SH-SY5Y (cell line): ENCODE data around the gene RNU7-1.

Experiments
- GATA2 ChIP-seq: IDR thresholded peaks from 2 replicates; pipeline ENCODE4 v1.6.1; 2011; ENCODE audit warnings: mild to moderate bottlenecking, low read depth, low read length
- GATA3 ChIP-seq: IDR thresholded peaks from 2 replicates; pipeline ENCODE4 v1.6.1; 2011; ENCODE audit warnings: low read depth, mild to moderate bottlenecking, low read length, moderate library complexity

Gene RNU7-1

DNA sequence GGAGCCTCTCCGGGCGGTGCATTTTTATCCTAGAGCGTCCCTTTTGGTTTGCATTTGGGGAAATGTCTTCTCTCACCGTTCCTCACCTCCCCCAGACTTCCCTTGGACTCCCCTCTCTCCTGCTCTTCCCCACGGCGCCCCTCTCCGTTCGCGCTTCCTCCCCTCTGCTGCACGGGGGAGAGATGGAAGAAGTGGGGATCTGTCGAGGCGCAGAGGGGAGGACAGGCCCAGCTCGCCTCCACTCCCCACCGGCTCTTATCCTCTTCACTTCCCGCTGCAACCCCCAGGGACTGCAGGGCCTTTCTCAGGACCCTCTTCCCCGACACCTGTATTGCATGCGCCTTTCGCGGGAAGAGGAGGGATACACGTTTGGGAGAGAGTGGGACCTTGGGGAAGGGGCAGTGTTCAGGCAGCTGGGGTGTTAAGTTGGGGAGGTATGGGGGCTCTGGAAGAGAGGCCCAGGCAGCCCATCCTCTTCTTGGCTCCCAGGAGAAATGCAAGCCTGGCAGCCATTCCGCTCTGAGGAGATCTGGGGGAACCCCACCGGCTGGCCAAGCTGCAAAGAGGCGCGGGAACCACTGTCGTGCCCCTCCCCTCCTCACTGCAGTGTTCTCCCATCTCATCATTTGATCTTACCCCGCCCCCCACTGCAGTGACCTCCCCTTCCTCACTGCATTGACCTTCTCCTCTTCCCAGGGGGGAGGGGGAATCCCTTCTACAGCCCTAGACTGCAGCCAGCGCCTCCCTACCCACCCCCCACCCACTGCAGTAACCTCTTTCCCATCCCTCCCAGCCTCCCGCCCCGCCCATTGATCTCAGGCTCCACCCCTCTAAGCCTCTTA, 28.4 kb upstream of the RNU7-1 start:
- TF ChIP-seq GATA3 (no peak), GATA2 (peak; percentile 51; the same call in 1 of the 2 replicates)

DNA sequence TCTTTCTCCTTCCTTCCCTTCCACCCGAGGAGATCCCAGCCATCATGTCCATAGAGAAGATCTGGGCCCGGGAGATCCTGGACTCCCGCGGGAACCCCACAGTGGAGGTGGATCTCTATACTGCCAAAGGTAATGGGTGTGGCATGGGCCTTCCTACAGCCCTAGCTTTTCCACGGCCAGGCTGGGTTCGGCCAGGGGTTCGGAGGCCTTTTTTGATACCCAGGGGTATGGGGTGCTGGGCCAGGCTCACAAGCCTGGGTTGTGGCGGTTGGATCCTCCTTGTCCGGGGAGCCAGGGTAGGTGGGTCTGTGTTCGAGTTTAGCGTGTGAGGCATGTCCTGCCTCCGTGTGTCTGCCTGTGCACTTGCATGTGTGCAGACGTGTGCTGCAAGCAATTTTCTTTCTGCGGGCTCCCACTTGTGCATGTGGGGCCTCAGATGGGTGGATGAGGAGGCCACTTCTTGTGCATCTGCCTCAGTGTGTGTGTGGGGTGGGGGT, 27.8 kb upstream of the RNU7-1 start:
- TF ChIP-seq GATA3: no peak
- no peak for TF ChIP-seq GATA2

- TF ChIP-seq GATA2 (no peak), GATA3 (no peak)
These were observed 27.0 kb upstream of the RNU7-1 start for GRCh38 chr12:6916426-6917200.

DNA sequence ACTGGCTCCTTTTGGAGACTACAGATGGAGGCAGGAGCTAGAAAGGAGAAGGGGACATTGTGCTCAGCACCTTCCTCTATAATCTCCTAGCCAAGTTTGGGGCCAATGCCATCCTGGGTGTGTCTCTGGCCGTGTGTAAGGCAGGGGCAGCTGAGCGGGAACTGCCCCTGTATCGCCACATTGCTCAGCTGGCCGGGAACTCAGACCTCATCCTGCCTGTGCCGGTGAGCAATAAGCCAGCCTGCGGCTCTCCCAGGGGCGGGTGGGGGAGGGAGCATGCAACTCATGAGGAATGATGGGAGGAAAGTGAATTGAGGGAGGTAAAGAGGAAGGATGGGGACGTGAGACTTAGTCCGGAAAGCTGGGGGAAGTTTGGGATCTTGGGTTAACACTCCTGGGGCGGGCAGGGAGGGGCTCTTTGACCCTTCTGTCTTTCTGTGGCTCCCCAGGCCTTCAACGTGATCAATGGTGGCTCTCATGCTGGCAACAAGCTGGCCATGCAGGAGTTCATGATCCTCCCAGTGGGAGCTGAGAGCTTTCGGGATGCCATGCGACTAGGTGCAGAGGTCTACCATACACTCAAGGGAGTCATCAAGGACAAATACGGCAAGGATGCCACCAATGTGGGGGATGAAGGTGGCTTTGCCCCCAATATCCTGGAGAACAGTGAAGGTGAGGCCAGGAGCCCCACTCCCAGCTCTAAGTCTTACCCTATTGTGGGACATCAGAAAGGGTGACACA, 26.0 kb upstream of the RNU7-1 start:
- TF ChIP-seq GATA2 (no peak), GATA3 (no peak)

- TF ChIP-seq GATA3 (no peak), GATA2 (no peak)
These were observed 24.0 kb upstream of the RNU7-1 start for GRCh38 chr12:6919588-6919987.

DNA sequence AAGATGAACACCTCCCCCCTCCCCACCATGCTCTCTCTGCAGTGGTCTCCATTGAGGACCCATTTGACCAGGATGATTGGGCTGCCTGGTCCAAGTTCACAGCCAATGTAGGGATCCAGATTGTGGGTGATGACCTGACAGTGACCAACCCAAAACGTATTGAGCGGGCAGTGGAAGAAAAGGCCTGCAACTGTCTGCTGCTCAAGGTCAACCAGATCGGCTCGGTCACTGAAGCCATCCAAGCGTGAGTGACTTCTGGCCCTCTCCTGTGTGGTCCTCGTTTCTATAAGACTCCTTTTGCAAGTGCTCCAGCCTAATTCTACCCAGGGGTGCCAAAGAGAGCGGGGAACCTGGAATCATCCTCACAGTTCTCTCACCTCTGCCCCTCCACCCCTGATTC, 22.1 kb upstream of the RNU7-1 start:
- TF ChIP-seq GATA2 (no peak), GATA3 (no peak)

DNA sequence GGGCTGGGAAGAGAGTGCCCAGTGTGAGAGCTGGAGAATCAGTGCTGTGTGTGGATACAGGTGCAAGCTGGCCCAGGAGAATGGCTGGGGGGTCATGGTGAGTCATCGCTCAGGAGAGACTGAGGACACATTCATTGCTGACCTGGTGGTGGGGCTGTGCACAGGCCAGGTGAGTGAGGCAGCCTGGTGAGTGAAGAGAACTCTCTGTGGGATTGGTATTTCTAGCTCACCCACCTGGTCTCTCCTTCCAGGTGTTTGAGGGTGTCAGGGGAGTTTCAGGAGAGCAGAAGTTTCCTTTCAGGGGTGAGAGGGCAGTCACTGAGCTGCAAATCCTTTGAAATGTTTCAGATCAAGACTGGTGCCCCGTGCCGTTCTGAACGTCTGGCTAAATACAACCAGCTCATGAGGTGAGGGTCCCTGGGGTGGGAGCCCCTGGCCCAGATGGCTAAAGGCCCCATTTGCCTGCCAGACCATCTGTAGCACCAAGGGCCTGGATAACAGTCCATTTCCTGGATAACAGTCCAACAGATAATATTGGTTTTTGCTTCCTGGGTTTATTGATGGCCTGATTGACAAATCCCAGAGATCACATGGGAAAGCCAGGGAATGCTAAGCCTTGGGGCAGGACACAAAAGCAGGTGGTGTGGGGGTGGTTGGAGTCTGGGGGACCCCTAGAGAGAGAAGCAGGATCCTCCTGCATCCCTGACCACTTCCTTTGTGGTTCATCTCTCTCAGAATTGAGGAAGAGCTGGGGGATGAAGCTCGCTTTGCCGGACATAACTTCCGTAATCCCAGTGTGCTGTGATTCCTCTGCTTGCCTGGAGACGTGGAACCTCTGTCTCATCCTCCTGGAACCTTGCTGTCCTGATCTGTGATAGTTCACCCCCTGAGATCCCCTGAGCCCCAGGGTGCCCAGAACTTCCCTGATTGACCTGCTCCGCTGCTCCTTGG, 21.3 kb upstream of the RNU7-1 start:
- TF ChIP-seq GATA3 (no peak), GATA2 (no peak)

GRCh38 chr12:6923003-6923732, 20.4 kb upstream of the RNU7-1 start:
- TF ChIP-seq GATA2 (no peak), GATA3 (no peak)

- TF ChIP-seq GATA2 (no peak), GATA3 (no peak)
These were observed 19.8 kb upstream of the RNU7-1 start for GRCh38 chr12:6923851-6924250.

GRCh38 chr12:6925239-6925539, 18.4 kb upstream of the RNU7-1 start:
- TF ChIP-seq GATA2 (no peak), GATA3 (no peak)

- no peak for TF ChIP-seq GATA2
- no peak for TF ChIP-seq GATA3
These were observed 17.9 kb upstream of the RNU7-1 start for GRCh38 chr12:6925540-6926279.

DNA sequence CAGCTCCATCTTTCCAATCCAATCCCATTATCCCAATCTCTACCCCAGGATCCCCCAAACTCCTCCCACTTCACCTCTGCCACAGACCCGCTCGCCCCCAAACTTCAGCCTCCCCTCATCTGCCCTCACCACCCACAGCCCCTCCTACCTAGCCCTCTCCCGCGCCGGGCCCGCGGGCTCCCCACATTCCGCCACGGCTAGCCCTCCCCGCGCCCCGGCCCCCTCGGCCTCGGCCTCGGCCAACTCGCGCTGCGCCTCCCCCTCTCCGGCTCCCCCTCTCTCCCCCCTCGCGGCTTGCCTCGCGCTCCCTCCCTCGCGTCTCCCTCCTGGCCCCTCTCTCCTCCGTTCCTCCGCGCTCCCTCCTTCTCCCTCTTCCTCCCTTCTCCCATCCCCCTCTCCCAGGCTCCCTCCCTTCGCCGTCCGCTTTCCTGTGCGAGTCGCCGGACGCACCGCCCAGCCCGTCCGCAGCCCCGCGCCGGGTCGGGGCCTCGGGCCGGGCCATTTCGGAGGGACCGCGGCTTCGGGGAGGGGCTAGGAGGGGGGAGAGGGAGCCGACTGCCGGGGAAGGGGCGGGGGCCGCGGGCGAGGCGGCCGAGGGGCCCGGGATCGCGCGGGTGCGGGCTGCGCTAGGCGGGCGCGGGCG, 16.1 kb upstream of the RNU7-1 start, which contains the start of gene ATN1:
Gene ATN1 (plus strand): TSS at position 581 of the 643 bp plus-strand sequence. CDS start 6,043 bp downstream, outside the sequence.
- no peak for TF ChIP-seq GATA2
